CD14-positive monocyte (primary cell): Measurements from ENCODE around the gene EPO. TPM values are rescaled to one million over a fixed set of nuclear protein-coding genes. Genes with fewer than 3 reads are reported as not detected.

Experiments used
- DNase-seq, 3 donors: peaks; one replicate each; pipeline ENCODE4 v3.0.0-alpha.2; 2011 to 2022
- H2AFZ ChIP-seq: 2 replicates; pipeline ENCODE4 v1.6.0; 2012; ENCODE audit warnings: mild to moderate bottlenecking, low read depth, low read length, inconsistent platforms; ENCODE audit not compliant: insufficient read depth, poor library complexity, severe bottlenecking
- H3K27ac ChIP-seq, 2 donors: 1 replicate in 1 of 2; 2 replicates in 1 of 2; pipeline ENCODE4 v1.5.1; 2012 to 2013; ENCODE audit warnings: low read length in 2 of 2, control low read depth in 1 of 2, inconsistent platforms in 1 of 2, low read depth in 1 of 2, mild to moderate bottlenecking in 1 of 2
- H3K27me3 ChIP-seq, 2 donors: one replicate each; pipeline versions ENCODE4 v1.6.0 to v1.6.1; 2011 to 2013; ENCODE audit warnings: low read length in 2 of 2; ENCODE audit not compliant: control insufficient read depth in 2 of 2, insufficient read depth in 2 of 2
- H3K36me3 ChIP-seq, 2 donors: replicated peaks in 1 of 2; 1 replicate in 1 of 2; 2 replicates in 1 of 2; pipeline versions ENCODE4 v1.5.1 to v1.6.1; 2012 to 2013; ENCODE audit warnings: low read length in 2 of 2, control low read depth in 1 of 2, inconsistent platforms in 1 of 2, mild to moderate bottlenecking in 1 of 2; ENCODE audit not compliant: insufficient read depth in 2 of 2, control insufficient read depth in 1 of 2
- H3K4me1 ChIP-seq, 2 donors: 1 replicate in 1 of 2; 2 replicates in 1 of 2; pipeline versions ENCODE4 v1.5.1 to v1.6.1; 2012 to 2013; ENCODE audit warnings: low read length in 2 of 2, control low read depth in 1 of 2, inconsistent platforms in 1 of 2, mild to moderate bottlenecking in 1 of 2, moderate library complexity in 1 of 2; ENCODE audit not compliant: insufficient read depth in 2 of 2, control insufficient read depth in 1 of 2
- H3K4me2 ChIP-seq: replicated peaks from 2 replicates; pipeline ENCODE3; 2012; ENCODE audit warnings: low read length, moderate library complexity, mild to moderate bottlenecking; ENCODE audit not compliant: poor library complexity, severe bottlenecking; ENCODE audit errors: extremely low read depth
- H3K4me3 ChIP-seq, 3 experiments: fragments of 200-600 bp in 1 of 3; sonication (generic) in 1 of 3; replicated peaks in 1 of 3; 1 replicate in 2 of 3; 2 replicates in 1 of 3; pipeline ENCODE4 v1.5.1; 2011 to 2013; ENCODE audit warnings: low read length in 3 of 3, mild to moderate bottlenecking in 3 of 3, control low read depth in 2 of 3, low read depth in 2 of 3, inconsistent platforms in 1 of 3, moderate library complexity in 1 of 3
- H3K79me2 ChIP-seq: 2 replicates; pipeline ENCODE4 v1.6.0; 2012; ENCODE audit warnings: mild to moderate bottlenecking, control low read depth, inconsistent platforms, low read length, moderate library complexity; ENCODE audit not compliant: insufficient read depth
- H3K9ac ChIP-seq: 2 replicates; pipeline ENCODE4 v1.6.0; 2017; ENCODE audit warnings: low read length, mild to moderate bottlenecking; ENCODE audit not compliant: insufficient read depth, poor library complexity, severe bottlenecking
- H3K9me3 ChIP-seq, 2 donors: replicated peaks in 1 of 2; 1 replicate in 1 of 2; 2 replicates in 1 of 2; pipeline versions ENCODE4 v1.5.1 to v1.6.1; 2012 to 2013; ENCODE audit warnings: low read length in 2 of 2, control low read depth in 1 of 2; ENCODE audit not compliant: control insufficient read depth in 1 of 2, insufficient read depth in 1 of 2
- H4K20me1 ChIP-seq: 2 replicates; pipeline ENCODE4 v1.6.0; 2012; ENCODE audit warnings: mild to moderate bottlenecking, low read length, control low read depth, moderate library complexity; ENCODE audit not compliant: insufficient read depth
- H3K27ac Mint-ChIP-seq, 7 donors: one replicate each; pipeline ENCODE4 v1.8.0; 2020; ENCODE audit warnings: mild to moderate bottlenecking in 7 of 7, mixed read lengths in 7 of 7, moderate library complexity in 6 of 7, inconsistent platforms in 2 of 7
- H3K27me3 Mint-ChIP-seq, 3 donors: one replicate each; pipeline ENCODE4 v1.8.0; 2021 to 2022; ENCODE audit warnings: low read depth in 3 of 3, mild to moderate bottlenecking in 3 of 3, mixed read lengths in 3 of 3, moderate library complexity in 3 of 3, inconsistent platforms in 1 of 3
- H3K36me3 Mint-ChIP-seq, 2 donors: one replicate each; pipeline ENCODE4 v1.8.0; 2020; ENCODE audit warnings: mixed read lengths in 2 of 2, inconsistent platforms in 1 of 2, mild to moderate bottlenecking in 1 of 2
- H3K4me1 Mint-ChIP-seq: one replicate; pipeline ENCODE4 v1.8.0; 2020; ENCODE audit warnings: mild to moderate bottlenecking, mixed read lengths
- H3K4me3 Mint-ChIP-seq, 2 donors: one replicate each; pipeline ENCODE4 v1.8.0; 2020; ENCODE audit warnings: mild to moderate bottlenecking in 2 of 2, mixed read lengths in 2 of 2, moderate library complexity in 1 of 2
- H3K9me3 Mint-ChIP-seq, 7 donors: one replicate each; pipeline ENCODE4 v1.8.0; 2020 to 2022; ENCODE audit warnings: mixed read lengths in 7 of 7, mild to moderate bottlenecking in 6 of 7, moderate library complexity in 6 of 7, inconsistent platforms in 2 of 7
- CTCF ChIP-seq: fragments of 200-600 bp; IDR thresholded peaks from one replicate; pipeline ENCODE4 v1.8.0; 2022; ENCODE audit warnings: antibody characterized with exemption, mild to moderate bottlenecking
- WGBS: methylation state at CpG from one replicate; pipeline ENCODE4 v1.1.5; 2013; ENCODE audit warnings: missing lambda C conversion rate; ENCODE audit not compliant: insufficient coverage; 5-methylcytosine and 5-hydroxymethylcytosine counted together
- intact Hi-C, 2 donors: fragments of 100-400 bp; cut with micrococcal nuclease; formaldehyde crosslinking; loops; one replicate each; pipeline versions ENCODE4 v1.15.0 to v1.15.1; 2023
- polyA plus RNA-seq, 3 donors: library from polyadenylated mRNA; depleted of rRNA in 1 of 3; unstranded in 2 of 3; stranded (reverse) in 1 of 3; fragments of 300-500 nt in 2 of 3; fragments of >200 nt in 1 of 3; fragmentation: Illumina TruSeq in 2 of 3; gene quantifications; 1 replicate in 2 of 3; 2 replicates in 1 of 3; pipeline ENCODE4 v1.2.3, GENCODE V29; 2012 to 2021

Gene EPO
- polyA plus RNA-seq, 3 donors: not detected

GRCh38 chr7:100685631-100686145 lies 34.6 kb upstream of the EPO start:
- H3K79me2 ChIP-seq: peaks cover 30% of the 10 kb centered on the region
- 90% methylated on average over 11 of the region's 17 CpGs for WGBS
- peaks cover 99% of the 10 kb centered on the region for H4K20me1 ChIP-seq
- peaks cover 78 to 91% of the 10 kb centered on the region in 2 donors for H3K36me3 ChIP-seq
- Mint-ChIP-seq H3K36me3 (peaks cover 44 to 78% of the 10 kb centered on the region in 2 donors), H3K27me3 (no peaks in the 10 kb centered on the region), H3K4me3 (no peak overlapping the region), H3K27ac (no peak overlapping the region), H3K4me1 (peaks cover 2% of the 10 kb centered on the region), H3K9me3 (peaks cover 0 to 1% (median 0%) of the 10 kb centered on the region in 7 donors)
- H3K4me2 ChIP-seq: no peak overlapping the region
- H3K4me1 ChIP-seq: peaks cover 2 to 4% of the 10 kb centered on the region in 2 donors
- no peak overlapping the region for H3K9ac ChIP-seq
- no peak for DNase-seq
- no peaks in the 10 kb centered on the region for H3K9me3 ChIP-seq
- no peak overlapping the region for H3K27ac ChIP-seq
- TF ChIP-seq CTCF: no peak
- intact Hi-C loops: no loop called here
- H3K27me3 ChIP-seq: no peaks in the 10 kb centered on the region
- no peak overlapping the region for H2AFZ ChIP-seq
- no peak overlapping the region for H3K4me3 ChIP-seq

GRCh38 chr7:100686201-100686821 lies 34.0 kb upstream of the EPO start:
- H3K9me3 Mint-ChIP-seq: peaks cover 0 to 1% (median 0%) of the 10 kb centered on the region in 7 donors
- Histone ChIP-seq H3K9me3 (no peaks in the 10 kb centered on the region), H3K4me2 (no peak overlapping the region), H3K9ac (no peak overlapping the region), H2AFZ (no peak overlapping the region), H3K4me3 (no peak overlapping the region), H3K27ac (no peak overlapping the region), H3K36me3 (peaks cover 74 to 89% of the 10 kb centered on the region in 2 donors), H3K79me2 (peaks cover 37% of the 10 kb centered on the region), H4K20me1 (peaks cover 100% of the 10 kb centered on the region), H3K27me3 (no peaks in the 10 kb centered on the region), H3K4me1 (peaks cover 1 to 5% of the 10 kb centered on the region in 2 donors)
- H3K4me3 Mint-ChIP-seq: no peak overlapping the region
- intact Hi-C loops: no loop called here
- DNase-seq: no peak
- no peak overlapping the region for H3K27ac Mint-ChIP-seq
- H3K36me3 Mint-ChIP-seq: peaks cover 44 to 76% of the 10 kb centered on the region in 2 donors
- no peaks in the 10 kb centered on the region for H3K27me3 Mint-ChIP-seq
- no peak for TF ChIP-seq CTCF
- peaks cover 3% of the 10 kb centered on the region for H3K4me1 Mint-ChIP-seq
- WGBS: 91% methylated on average over 14 of the region's 33 CpGs
